GM12878 (cell line): ENCODE measurements around the gene EEFSEC. TPM values are rescaled to one million over a fixed set of nuclear protein-coding genes. Genes with fewer than 3 reads are reported as not detected.

Experiments used
- ATF3 ChIP-seq: IDR thresholded peaks from 2 replicates; pipeline ENCODE4 v1.6.1; 2011; ENCODE audit warnings: low read depth, mild to moderate bottlenecking, low read length, moderate library complexity, borderline replicate concordance; ENCODE audit errors: extremely low read depth
- CBFB ChIP-seq: IDR thresholded peaks from 2 replicates; pipeline ENCODE4 v1.6.1; 2016; ENCODE audit warnings: antibody characterized with exemption, low read depth
- CUX1 ChIP-seq: IDR thresholded peaks from 2 replicates; pipeline ENCODE4 v1.6.1; 2012; ENCODE audit warnings: improper control_type of control experiment, low read depth, low read length; ENCODE audit not compliant: insufficient replicate concordance
- ESRRA ChIP-seq: IDR thresholded peaks from 2 replicates; pipeline ENCODE4 v1.6.1; 2012; ENCODE audit warnings: mild to moderate bottlenecking, low read length, improper control_type of control experiment
- NKRF ChIP-seq: fragments of 450-650 bp; conservative IDR thresholded peaks from 2 replicates; pipeline ENCODE4 v1.6.1; 2017; ENCODE audit warnings: mild to moderate bottlenecking, moderate library complexity
- TARDBP ChIP-seq: IDR thresholded peaks from 2 replicates; pipeline ENCODE4 v1.6.1; 2016; ENCODE audit warnings: borderline replicate concordance
- polyA plus RNA-seq, 11 experiments: library from polyadenylated mRNA; depleted of rRNA in 4 of 11; unstranded in 6 of 11; stranded (reverse) in 5 of 11; fragments of >200 nt; fragmentation: Nextera tagmentation in 4 of 11; fragmentation: Illumina TruSeq in 1 of 11; extraction: Ambion mirVana in 4 of 11; extraction: Trizol in 1 of 11; gene quantifications; 1 replicate in 1 of 11; 2 replicates in 10 of 11; pipeline versions ENCODE4 v1.2.1 to v1.2.3, GENCODE V29; 2011 to 2016; ENCODE audit warnings: inconsistent platforms in 2 of 11, missing spikeins in 2 of 11, low read depth in 1 of 11
- total RNA-seq, 4 experiments: library from RNA; depleted of rRNA in 3 of 4; stranded (reverse); fragments of >200 nt in 3 of 4; fragmentation: Illumina TruSeq in 1 of 4; extraction: Trizol in 1 of 4; gene quantifications; 2 replicates each; pipeline versions ENCODE4 v1.2.1 to v1.2.3, GENCODE V29; 2013 to 2021
- TF ChIP-seq, protein P1 (sequence below): fragments of 450-650 bp; IDR thresholded peaks from 2 replicates; pipeline ENCODE4 v1.6.1; 2017; ENCODE audit warnings: antibody characterized with exemption, mild to moderate bottlenecking, moderate library complexity

EEFSEC gene
- total and polyA plus RNA-seq, 10 of the 15 experiments (the other 5 are each of a cell fraction or from before 2014, with no cell fraction given): 0.29 to 29.1 (median 16.1) TPM

- no peak for TF ChIP-seq ATF3
- no peak for TF ChIP-seq CBFB
- TF ChIP-seq ESRRA: no peak
- TF ChIP-seq CUX1: no peak
- no peak for TF ChIP-seq TARDBP
- TF ChIP-seq, protein P1, sequence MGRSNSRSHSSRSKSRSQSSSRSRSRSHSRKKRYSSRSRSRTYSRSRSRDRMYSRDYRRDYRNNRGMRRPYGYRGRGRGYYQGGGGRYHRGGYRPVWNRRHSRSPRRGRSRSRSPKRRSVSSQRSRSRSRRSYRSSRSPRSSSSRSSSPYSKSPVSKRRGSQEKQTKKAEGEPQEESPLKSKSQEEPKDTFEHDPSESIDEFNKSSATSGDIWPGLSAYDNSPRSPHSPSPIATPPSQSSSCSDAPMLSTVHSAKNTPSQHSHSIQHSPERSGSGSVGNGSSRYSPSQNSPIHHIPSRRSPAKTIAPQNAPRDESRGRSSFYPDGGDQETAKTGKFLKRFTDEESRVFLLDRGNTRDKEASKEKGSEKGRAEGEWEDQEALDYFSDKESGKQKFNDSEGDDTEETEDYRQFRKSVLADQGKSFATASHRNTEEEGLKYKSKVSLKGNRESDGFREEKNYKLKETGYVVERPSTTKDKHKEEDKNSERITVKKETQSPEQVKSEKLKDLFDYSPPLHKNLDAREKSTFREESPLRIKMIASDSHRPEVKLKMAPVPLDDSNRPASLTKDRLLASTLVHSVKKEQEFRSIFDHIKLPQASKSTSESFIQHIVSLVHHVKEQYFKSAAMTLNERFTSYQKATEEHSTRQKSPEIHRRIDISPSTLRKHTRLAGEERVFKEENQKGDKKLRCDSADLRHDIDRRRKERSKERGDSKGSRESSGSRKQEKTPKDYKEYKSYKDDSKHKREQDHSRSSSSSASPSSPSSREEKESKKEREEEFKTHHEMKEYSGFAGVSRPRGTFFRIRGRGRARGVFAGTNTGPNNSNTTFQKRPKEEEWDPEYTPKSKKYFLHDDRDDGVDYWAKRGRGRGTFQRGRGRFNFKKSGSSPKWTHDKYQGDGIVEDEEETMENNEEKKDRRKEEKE: no peak
- no peak for TF ChIP-seq NKRF
Measured at GRCh38 chr3:128411574-128412064, 258.3 kb downstream of the EEFSEC start (continued).
